NCI-H2196 treated with DMSO at 0.1 percent for 48 hours (cell line): Measurements from ENCODE around the gene FLAD1.

Experiments used
- DNase-seq: peaks from one replicate; lab custom pipeline; 2025; ENCODE audit not compliant: unreplicated experiment; lab: John Stamatoyannopoulos, UW

The FLAD1 gene

GRCh38 chr1:155014709-155015508 is 31.8 kb downstream of the FLAD1 start:
- DNase-seq = no peak

GRCh38 chr1:155015527-155016230 is 32.5 kb downstream of the FLAD1 start:
- no peak for DNase-seq

GRCh38 chr1:155016231-155016831 is 33.2 kb downstream of the FLAD1 start:
- DNase-seq = no peak

- peak; percentile 53 for DNase-seq
These were observed 34.1 kb downstream of the FLAD1 start for GRCh38 chr1:155017041-155017945.

DNA sequence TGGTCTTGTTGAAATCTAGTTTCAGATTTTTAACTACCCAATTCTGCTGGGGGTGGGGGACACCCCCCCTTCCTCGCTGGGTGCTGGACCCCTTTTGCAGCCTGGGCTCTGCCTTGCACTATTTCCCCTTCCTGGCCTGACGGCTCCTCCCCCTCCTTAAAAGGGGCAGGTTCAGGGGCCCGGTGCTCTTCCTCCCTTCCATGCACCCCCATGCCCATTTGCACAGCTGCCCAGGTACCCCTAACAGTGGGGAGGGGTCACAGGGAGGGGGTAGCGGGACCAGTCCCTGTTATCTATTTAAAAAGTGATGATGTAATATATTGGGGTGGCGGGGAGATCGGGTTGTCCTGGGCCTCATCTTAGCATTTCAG is 34.8 kb downstream of the FLAD1 start:
- DNase-seq = no peak

- no peak for DNase-seq
These were observed 35.6 kb downstream of the FLAD1 start for GRCh38 chr1:155018617-155019348.

GRCh38 chr1:155019377-155020245 is 36.5 kb downstream of the FLAD1 start:
- DNase-seq = no peak

DNA sequence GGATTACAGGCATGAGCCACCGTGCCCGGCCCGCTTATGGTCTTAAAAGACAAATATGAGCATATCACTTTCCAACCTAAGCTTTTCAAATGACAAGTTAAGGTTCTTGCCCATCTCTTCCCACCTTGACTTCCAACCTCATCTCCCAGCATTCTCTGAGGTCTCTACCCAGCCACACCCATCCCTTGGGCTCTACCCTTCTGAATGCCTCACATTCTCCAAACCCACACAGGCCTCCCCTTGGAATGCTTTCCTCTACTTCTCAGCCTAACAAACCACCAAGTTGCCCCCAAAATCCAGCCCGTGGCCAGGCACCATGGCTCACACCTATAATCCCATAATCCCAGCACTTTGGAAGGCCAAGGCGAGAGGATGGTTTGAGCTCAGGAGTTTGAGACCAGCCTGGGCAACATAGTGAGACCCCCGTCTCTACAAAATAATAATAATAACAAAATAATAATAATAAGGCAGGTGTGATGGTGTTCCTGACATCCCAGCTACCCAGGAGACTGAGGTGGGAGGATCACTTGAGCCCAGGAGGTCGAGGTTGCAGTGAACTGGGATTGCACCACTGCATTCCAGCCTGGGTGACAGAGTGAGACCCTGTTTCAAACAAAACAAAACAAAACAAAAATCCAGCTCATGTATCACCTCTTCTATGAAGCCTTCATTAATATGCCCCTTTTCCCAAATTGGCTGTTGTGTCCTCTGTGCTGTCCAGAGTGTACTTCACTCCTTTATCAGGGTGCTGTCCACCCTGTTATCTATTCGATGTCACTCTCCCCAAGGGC is 39.2 kb downstream of the FLAD1 start:
- no peak for DNase-seq

- DNase-seq = no peak
These were observed 39.7 kb downstream of the FLAD1 start for GRCh38 chr1:155022927-155023236.

GRCh38 chr1:155023627-155024026 is 40.5 kb downstream of the FLAD1 start:
- DNase-seq = no peak

GRCh38 chr1:155024315-155024714 is 41.2 kb downstream of the FLAD1 start:
- DNase-seq = no peak

DNA sequence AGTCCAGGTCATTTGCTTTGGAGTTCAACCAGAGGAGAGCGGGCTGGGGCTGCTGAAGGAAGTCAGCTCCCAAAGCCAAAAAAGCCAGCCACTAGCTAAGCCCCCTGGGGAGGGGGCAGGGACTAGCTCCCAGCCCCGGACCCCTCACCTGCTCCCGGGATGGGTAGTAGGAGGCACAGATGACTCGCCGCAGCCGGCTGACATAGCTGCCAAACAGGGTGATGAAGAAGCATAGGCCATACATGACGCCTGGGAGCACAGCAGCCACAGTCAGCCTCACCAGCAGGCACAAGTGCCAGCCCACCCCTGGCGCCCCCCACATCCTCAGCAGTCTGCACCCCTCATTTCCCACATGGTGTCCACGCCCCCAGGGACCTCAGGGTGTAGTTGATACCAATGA is 43.0 kb downstream of the FLAD1 start:
- DNase-seq = no peak

- DNase-seq = no peak
These were observed 43.4 kb downstream of the FLAD1 start for GRCh38 chr1:155026588-155026987.

DNA sequence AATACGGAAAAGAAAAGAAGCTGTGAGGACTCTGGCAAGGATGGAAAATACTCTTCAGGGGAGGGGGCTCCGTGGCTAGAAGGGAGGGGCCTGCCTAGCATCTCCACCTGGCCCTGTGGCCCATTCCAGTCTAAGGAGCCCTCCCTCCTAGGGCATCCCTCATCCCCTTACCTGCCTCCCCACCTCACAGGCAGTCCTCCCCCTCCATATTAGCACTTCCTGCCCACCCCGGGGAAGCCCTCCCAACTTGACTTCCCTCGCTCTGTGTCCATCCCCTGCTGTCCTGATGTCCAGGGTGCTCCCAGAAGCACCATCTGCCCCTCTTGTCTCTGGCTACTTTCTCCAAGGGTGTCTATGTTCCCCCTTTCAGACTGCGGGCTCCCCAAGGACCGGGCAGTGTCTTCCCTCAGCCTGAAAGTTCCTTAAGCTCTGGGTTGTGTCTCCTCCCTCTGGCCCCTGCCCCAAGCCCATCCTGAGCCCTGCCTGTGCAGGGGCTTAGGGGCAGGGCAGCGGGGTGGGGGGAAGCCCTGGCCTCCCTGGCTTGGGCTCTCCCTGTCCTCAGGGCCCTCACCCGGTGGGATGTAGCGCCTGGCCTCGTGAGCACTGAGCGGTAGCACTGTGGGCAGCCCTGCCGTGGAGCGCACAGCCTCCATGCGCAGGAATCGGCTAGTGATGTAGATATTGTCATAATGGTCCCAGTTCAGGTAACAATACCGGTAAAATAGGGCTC is 46.5 kb downstream of the FLAD1 start:
- DNase-seq = no peak

GRCh38 chr1:155030243-155030795 is 47.2 kb downstream of the FLAD1 start:
- no peak for DNase-seq

DNA sequence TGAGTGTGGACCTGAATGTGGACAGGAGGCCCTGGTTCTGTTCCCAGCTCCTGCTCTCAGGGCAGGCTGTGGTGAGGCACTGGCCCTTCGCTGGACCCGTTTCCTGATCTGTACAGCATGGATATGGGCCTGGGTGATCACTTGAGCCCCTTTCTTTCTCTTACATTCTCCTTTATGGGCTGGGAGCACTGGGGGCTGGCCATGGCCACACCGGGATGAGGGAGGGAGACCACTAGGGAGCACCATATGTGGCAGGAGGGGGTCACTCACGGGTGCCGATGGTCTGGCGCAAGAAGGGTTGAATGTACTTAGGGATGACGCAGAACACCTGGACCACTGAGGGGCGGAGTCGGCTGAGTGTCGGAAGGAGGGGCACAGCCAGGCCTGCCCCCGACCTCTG is 47.8 kb downstream of the FLAD1 start:
- DNase-seq = no peak

GRCh38 chr1:155032886-155033285 is 49.7 kb downstream of the FLAD1 start:
- DNase-seq = no peak

GRCh38 chr1:155033524-155033923 is 50.4 kb downstream of the FLAD1 start, which contains the start of the genes DCST1 and DCST2:
DCST1 (plus strand) TSS chr1:155033824; CDS start chr1:155034037, 213 bp downstream.
DCST2 (minus strand) TSS chr1:155033781; CDS start chr1:155033701, 80 bp downstream.
- no peak for DNase-seq
